Transverse colon (tissue), 4 donors: ENCODE measurements around the gene PIAS1. TPM values are rescaled to one million over a fixed set of nuclear protein-coding genes. Genes with fewer than 3 reads are reported as not detected.

ENCODE experiments used
- DNase-seq: peaks from one replicate; pipeline ENCODE4 v3.0.0-alpha.2; 2019
- H3K27ac ChIP-seq, 4 donors: fragments of 200-600 bp; sonication (generic); 2 replicates each; pipeline ENCODE4 v1.5.1; 2016 to 2018; ENCODE audit warnings: inconsistent platforms in 4 of 4
- H3K27me3 ChIP-seq: fragments of 200-600 bp; sonication (generic); 2 replicates; pipeline ENCODE4 v1.5.1; 2017; ENCODE audit warnings: inconsistent platforms
- H3K36me3 ChIP-seq, 4 donors: fragments of 200-600 bp; sonication (generic); 2 replicates each; pipeline ENCODE4 v1.5.1; 2017 to 2019; ENCODE audit warnings: inconsistent platforms in 4 of 4
- H3K4me1 ChIP-seq, 4 donors: fragments of 200-600 bp; sonication (generic); 2 replicates each; pipeline ENCODE4 v1.5.1; 2017 to 2020; ENCODE audit warnings: inconsistent platforms in 4 of 4
- H3K4me3 ChIP-seq, 4 donors: fragments of 200-600 bp; sonication (generic); 1 replicate in 1 of 4; 2 replicates in 3 of 4; pipeline versions ENCODE4 v1.5.1 to v1.6.1; 2017 to 2019; ENCODE audit warnings: inconsistent platforms in 4 of 4
- H3K9me3 ChIP-seq, 2 donors: fragments of 200-600 bp; sonication (generic); 2 replicates each; pipeline ENCODE4 v1.5.1; 2017 to 2019; ENCODE audit warnings: inconsistent platforms in 2 of 2
- EP300 ChIP-seq: sonication (generic); formaldehyde crosslinking; IDR thresholded peaks from one replicate; pipeline ENCODE4 v1.6.1; 2017; ENCODE audit warnings: antibody characterized with exemption, low read depth
- POLR2A ChIP-seq: fragments of 450-650 bp; IDR thresholded peaks from one replicate; pipeline ENCODE4 v1.6.1; 2016; ENCODE audit warnings: antibody characterized with exemption, mild to moderate bottlenecking, moderate library complexity
- POLR2AphosphoS5 ChIP-seq, 3 donors: sonication (generic); formaldehyde crosslinking; IDR thresholded peaks; one replicate each; pipeline ENCODE4 v1.6.1; 2016; ENCODE audit warnings: antibody characterized with exemption in 3 of 3
- WGBS, 2 donors: methylation state at CpG; one replicate each; pipeline ENCODE4 v1.1.5; 2018; ENCODE audit warnings: low coverage in 1 of 2; 5-methylcytosine and 5-hydroxymethylcytosine counted together
- in situ Hi-C, 4 donors: fragments of 200-750 bp; cut with MboI; loops; one replicate each; pipeline versions ENCODE4 v1.15.0 to v1.15.1; 2017; ENCODE audit warnings: low sequenced_read_pairs in 3 of 4, low pct_ligation_motif_present in 1 of 4, low pct_unique_long_range_greater_than_20kb in 1 of 4
- intact Hi-C: fragments of 100-400 bp; cut with DNase I; formaldehyde crosslinking; loops from one replicate; pipeline ENCODE4 v1.15.1; 2023; ENCODE audit warnings: low total_unique reads
- total RNA-seq, 4 donors: library from RNA; depleted of rRNA; stranded (reverse); fragments of >200 nt; gene quantifications; one replicate each; pipeline ENCODE4 v1.1.0, GENCODE V29; 2016
- TF ChIP-seq, protein P1 (sequence below), 5 experiments: fragments of 200-600 bp in 3 of 5; fragments of 450-650 bp in 2 of 5; sonication (generic) in 3 of 5; IDR thresholded peaks; 1 replicate in 2 of 5; 2 replicates in 3 of 5; pipeline ENCODE4 v1.5.1; 2016 to 2017; ENCODE audit warnings: antibody characterized with exemption in 5 of 5, inconsistent platforms in 3 of 5, mild to moderate bottlenecking in 2 of 5, moderate library complexity in 1 of 5

The PIAS1 gene
- total RNA-seq, 4 donors from 2014 or later = 34.0 to 141 (median 55.4) TPM

DNA sequence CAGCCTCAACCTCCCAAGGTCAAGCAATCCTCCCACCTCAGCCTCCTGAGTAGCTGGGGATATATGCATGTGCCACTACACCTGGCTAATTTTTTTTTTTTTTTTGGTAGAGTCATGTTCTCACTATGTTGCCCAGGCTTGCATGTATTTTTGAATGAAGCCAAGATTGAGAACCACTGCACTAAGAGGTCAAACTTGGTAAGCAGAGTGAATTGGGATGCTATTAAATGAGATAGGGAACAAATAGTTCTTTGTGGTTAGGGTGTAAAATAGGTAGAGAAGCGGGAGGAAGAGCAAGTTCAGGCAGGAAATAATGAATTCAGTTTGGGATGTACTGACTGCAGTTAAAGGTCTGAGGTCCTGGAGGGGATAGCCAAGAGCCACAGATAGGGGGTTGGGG, 39.9 kb upstream of the PIAS1 start:
- intact Hi-C loops = no loop called here
- H3K4me1 ChIP-seq = peaks cover 0 to 8% (median 4%) of the 10 kb centered on the region in 4 donors
- H3K36me3 ChIP-seq = no peaks in the 10 kb centered on the region
- in situ Hi-C loops = no loop called here
- DNase-seq = no peak
- H3K9me3 ChIP-seq = no peaks in the 10 kb centered on the region
- no peak overlapping the region for H3K4me3 ChIP-seq
- WGBS, 2 donors = 80 to 88% methylated on average over 1 of the region's 1 CpG
- no peak overlapping the region for H3K27ac ChIP-seq
- no peak for TF ChIP-seq POLR2A
- no peak for TF ChIP-seq EP300
- no peak for TF ChIP-seq POLR2AphosphoS5 (IDR thresholded peaks at IDR 0.05)
- TF ChIP-seq, protein P1, sequence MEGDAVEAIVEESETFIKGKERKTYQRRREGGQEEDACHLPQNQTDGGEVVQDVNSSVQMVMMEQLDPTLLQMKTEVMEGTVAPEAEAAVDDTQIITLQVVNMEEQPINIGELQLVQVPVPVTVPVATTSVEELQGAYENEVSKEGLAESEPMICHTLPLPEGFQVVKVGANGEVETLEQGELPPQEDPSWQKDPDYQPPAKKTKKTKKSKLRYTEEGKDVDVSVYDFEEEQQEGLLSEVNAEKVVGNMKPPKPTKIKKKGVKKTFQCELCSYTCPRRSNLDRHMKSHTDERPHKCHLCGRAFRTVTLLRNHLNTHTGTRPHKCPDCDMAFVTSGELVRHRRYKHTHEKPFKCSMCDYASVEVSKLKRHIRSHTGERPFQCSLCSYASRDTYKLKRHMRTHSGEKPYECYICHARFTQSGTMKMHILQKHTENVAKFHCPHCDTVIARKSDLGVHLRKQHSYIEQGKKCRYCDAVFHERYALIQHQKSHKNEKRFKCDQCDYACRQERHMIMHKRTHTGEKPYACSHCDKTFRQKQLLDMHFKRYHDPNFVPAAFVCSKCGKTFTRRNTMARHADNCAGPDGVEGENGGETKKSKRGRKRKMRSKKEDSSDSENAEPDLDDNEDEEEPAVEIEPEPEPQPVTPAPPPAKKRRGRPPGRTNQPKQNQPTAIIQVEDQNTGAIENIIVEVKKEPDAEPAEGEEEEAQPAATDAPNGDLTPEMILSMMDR (IDR thresholded peaks at IDR 0.05) = no peak
- H3K27me3 ChIP-seq = no peaks in the 10 kb centered on the region

DNA sequence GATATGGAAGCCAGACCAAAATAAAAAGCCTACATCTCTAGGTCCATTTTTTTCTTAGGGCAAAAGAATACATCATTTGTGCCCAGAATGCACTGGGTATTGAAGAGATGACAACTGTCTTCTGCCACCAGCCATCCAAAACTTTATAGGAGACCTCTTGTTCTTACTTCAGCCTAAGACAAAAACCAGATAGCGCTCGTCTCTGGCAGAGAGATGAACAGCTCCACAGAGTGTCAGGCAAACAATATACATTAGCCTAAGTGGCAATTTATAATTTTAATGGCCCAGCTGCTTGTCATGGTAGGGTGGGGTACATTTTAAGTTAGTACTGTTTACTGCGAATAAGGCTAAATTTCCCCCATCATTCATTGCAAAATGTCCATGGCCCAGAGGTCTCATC, 38.9 kb upstream of the PIAS1 start:
- no peaks in the 10 kb centered on the region for H3K27me3 ChIP-seq
- WGBS, 2 donors = 64 to 80% methylated on average over 3 of the region's 3 CpGs
- no peaks in the 10 kb centered on the region for H3K9me3 ChIP-seq
- in situ Hi-C loops (no loop called here), intact Hi-C loops (no loop called here)
- no peak overlapping the region for H3K4me3 ChIP-seq
- DNase-seq = no peak
- peaks cover 0 to 8% (median 4%) of the 10 kb centered on the region in 4 donors for H3K4me1 ChIP-seq
- no peak overlapping the region for H3K27ac ChIP-seq
- no peaks in the 10 kb centered on the region for H3K36me3 ChIP-seq
- TF ChIP-seq EP300 = no peak
- TF ChIP-seq, protein P1 (IDR thresholded peaks at IDR 0.05) = no peak
- TF ChIP-seq POLR2A = no peak
- TF ChIP-seq POLR2AphosphoS5 (IDR thresholded peaks at IDR 0.05) = no peak

DNA sequence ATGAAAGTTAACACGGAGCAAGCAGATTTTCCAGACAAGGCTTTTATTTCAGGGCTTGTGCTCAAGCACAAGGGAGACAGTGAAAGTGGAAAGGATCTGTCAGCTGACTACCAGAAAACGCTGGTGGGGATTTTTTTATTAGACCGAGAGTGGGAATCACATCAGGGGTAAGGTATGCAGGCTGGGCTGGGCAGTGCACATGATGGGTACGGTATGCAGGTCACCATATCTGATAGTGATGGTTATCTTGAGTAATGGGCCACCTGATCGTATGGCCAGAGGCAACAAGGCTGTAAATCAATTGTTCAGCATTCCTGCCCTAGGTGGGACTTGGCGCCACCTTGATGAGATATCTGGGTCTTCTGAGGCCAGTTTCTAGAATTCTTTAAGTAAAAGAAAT, 36.9 kb upstream of the PIAS1 start:
- intact Hi-C loops = no loop called here
- WGBS, 2 donors = 82% methylated on average over 6 of the region's 6 CpGs; no CpG with 5 or more reads in 1 of the 2 donors
- Histone ChIP-seq H3K4me1 (peaks cover 0 to 8% (median 4%) of the 10 kb centered on the region in 4 donors), H3K4me3 (no peak overlapping the region), H3K36me3 (no peaks in the 10 kb centered on the region), H3K9me3 (no peaks in the 10 kb centered on the region), H3K27me3 (no peaks in the 10 kb centered on the region), H3K27ac (no peak overlapping the region)
- TF ChIP-seq POLR2A (no peak), EP300 (no peak), POLR2AphosphoS5 (IDR thresholded peaks at IDR 0.05) (no peak)
- TF ChIP-seq, protein P1 (IDR thresholded peaks at IDR 0.05) = no peak
- DNase-seq = no peak
- in situ Hi-C loops = no loop called here

DNA sequence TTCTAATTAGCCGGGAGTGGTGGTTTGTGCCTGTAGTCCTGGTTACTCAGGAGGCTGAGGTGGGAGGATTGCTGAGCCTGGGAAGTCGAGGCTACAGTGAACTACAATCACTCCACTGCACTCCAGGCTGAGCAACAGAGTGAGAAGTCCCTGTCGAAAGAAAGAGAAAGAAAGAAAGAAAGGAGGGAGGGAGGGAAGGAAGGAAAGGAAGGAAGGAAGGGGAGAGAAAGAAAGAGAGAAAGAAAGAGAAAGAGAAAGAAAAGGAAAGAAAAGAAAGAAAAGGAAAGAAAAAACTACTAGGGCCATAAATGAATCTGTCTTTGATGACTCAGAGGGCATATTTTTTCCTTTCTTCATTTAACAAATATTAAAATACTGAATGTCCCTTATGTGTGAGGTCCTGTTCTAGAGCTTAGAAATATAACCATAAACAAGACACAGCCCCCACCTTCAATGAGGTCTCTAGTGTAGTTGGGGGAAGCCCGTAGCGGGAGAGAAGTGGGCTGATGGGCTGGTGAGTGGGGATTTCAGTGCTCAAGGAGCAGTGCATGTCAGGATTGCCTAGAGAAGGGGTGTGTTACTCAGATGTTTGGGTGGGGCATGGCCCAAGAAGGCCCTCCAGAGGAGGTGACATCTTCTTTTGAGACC, 35.2 kb upstream of the PIAS1 start:
- Histone ChIP-seq H3K9me3 (no peaks in the 10 kb centered on the region), H3K27me3 (no peaks in the 10 kb centered on the region), H3K27ac (no peak overlapping the region), H3K36me3 (no peaks in the 10 kb centered on the region), H3K4me1 (no peaks in the 10 kb centered on the region), H3K4me3 (no peak overlapping the region)
- in situ Hi-C loops (no loop called here), intact Hi-C loops (no loop called here)
- no peak for DNase-seq
- no peak for TF ChIP-seq POLR2A
- TF ChIP-seq, protein P1 (IDR thresholded peaks at IDR 0.05) = no peak
- TF ChIP-seq EP300 = no peak
- no peak for TF ChIP-seq POLR2AphosphoS5 (IDR thresholded peaks at IDR 0.05)
- 70 to 82% methylated on average over 3 to 5 of the region's 5 CpGs for WGBS, 2 donors
